GM21737 (cell line): ENCODE data around the gene CCPG1.
"Not testable (repeated sequence)": the region's sequence is repeated elsewhere in the genome, so short reads cannot be mapped to it uniquely, and the experiment has no call there.

Source experiments
- ATAC-seq: cut with Tn5 transposase; IDR thresholded peaks from one replicate; pipeline ENCODE4 v1.9.1; 2021; ENCODE audit warnings: mild to moderate bottlenecking, moderate library complexity; ENCODE audit not compliant: unreplicated experiment

CCPG1 gene

GRCh38 chr15:55408012-55408928 is at the start of gene CCPG1, which contains the start of gene PIERCE2:
TSS of gene CCPG1 (minus strand) at chr15:55408359. CDS start at chr15:55389424, 18,935 bp downstream.
TSS of gene PIERCE2 (plus strand) at chr15:55408495. CDS start at chr15:55408769, 274 bp downstream.
- ATAC-seq, result peak; percentile 93

GRCh38 chr15:55457401-55458022 is 49.4 kb upstream of the CCPG1 start:
- ATAC-seq, result no peak

GRCh38 chr15:55447030-55447394 is 38.9 kb upstream of the CCPG1 start:
- ATAC-seq, result not testable (repeated sequence)

- not testable (repeated sequence) for ATAC-seq
Measured at GRCh38 chr15:55446379-55447029, 38.3 kb upstream of the CCPG1 start.

- not testable (repeated sequence) for ATAC-seq
Measured at GRCh38 chr15:55445936-55446335, 37.8 kb upstream of the CCPG1 start.

GRCh38 chr15:55443141-55443540 is 35.0 kb upstream of the CCPG1 start:
- not testable (repeated sequence) for ATAC-seq

GRCh38 chr15:55434989-55435825 is 27.0 kb upstream of the CCPG1 start:
- peak; percentile 59 for ATAC-seq

- no peak for ATAC-seq
Measured at GRCh38 chr15:55422089-55422488, 13.9 kb upstream of the CCPG1 start.

GRCh38 chr15:55420171-55420866 is 12.2 kb upstream of the CCPG1 start:
- no peak for ATAC-seq

GRCh38 chr15:55417678-55418077 is 9.5 kb upstream of the CCPG1 start:
- not testable (repeated sequence) for ATAC-seq

GRCh38 chr15:55408976-55409375 is 817 bp upstream of the CCPG1 start:
- not testable (repeated sequence) for ATAC-seq

- no peak for ATAC-seq
Measured at GRCh38 chr15:55407498-55408011, 604 bp downstream of the CCPG1 start.

GRCh38 chr15:55403531-55403930 is 4.6 kb downstream of the CCPG1 start:
- ATAC-seq, result no peak

- ATAC-seq, result peak; percentile 44
Measured at GRCh38 chr15:55402707-55403106, 5.5 kb downstream of the CCPG1 start.

GRCh38 chr15:55401786-55402246 is 6.3 kb downstream of the CCPG1 start:
- no peak for ATAC-seq

- ATAC-seq, result not testable (repeated sequence)
Measured at GRCh38 chr15:55400050-55400449, 8.1 kb downstream of the CCPG1 start.

GRCh38 chr15:55398243-55398642 is 9.9 kb downstream of the CCPG1 start:
- ATAC-seq, result no peak

GRCh38 chr15:55394694-55395093 is 13.5 kb downstream of the CCPG1 start:
- no peak for ATAC-seq

GRCh38 chr15:55389264-55389607 is 18.9 kb downstream of the CCPG1 start:
- ATAC-seq, result no peak

GRCh38 chr15:55387027-55387426 is 21.1 kb downstream of the CCPG1 start:
- no peak for ATAC-seq
